Islet precursor cell (in vitro differentiated cells): ENCODE data around the gene FBP1.
"Not testable (repeated sequence)": the region's sequence is repeated elsewhere in the genome, so short reads cannot be mapped to it uniquely, and the experiment has no call there.

Experiments used
- DNase-seq: peaks from one replicate; pipeline ENCODE4 v3.0.0-alpha.2; 2018

Gene FBP1

DNA sequence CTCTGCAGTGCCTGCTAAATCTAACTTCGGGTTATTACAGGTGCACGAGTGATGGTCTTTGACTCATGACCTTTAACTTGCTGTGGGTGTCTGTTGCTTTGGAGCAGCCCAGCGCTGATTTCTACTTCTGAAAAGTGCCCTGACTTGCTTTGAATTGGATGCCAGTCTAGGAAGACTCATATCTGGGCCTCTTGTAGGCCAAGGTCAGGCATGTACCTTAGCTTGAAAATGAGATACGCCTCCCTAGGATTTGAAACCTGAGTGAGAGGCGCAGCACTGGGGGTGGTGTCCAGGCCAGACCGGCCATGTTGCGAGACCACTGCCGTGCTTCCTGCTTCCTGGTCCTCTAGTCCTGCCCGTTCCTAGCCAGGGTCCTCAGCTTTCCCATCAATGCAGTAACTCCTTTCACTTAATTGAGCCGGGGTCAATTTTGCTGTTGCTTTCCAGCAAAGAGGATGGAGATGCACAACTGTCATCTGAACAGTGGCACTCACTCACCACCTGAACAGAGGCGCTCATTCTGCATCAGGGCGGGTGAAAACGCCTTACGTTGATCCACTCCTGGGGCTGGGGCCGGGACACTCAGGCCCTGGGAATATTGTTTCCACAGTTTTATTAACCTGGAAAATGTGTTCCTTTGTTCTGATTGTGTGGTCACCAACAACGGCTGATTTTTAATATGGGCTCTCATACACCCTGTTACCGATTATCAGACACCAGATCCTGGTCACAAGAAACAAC, 70.2 kb downstream of the FBP1 start:
- DNase-seq = no peak

DNA sequence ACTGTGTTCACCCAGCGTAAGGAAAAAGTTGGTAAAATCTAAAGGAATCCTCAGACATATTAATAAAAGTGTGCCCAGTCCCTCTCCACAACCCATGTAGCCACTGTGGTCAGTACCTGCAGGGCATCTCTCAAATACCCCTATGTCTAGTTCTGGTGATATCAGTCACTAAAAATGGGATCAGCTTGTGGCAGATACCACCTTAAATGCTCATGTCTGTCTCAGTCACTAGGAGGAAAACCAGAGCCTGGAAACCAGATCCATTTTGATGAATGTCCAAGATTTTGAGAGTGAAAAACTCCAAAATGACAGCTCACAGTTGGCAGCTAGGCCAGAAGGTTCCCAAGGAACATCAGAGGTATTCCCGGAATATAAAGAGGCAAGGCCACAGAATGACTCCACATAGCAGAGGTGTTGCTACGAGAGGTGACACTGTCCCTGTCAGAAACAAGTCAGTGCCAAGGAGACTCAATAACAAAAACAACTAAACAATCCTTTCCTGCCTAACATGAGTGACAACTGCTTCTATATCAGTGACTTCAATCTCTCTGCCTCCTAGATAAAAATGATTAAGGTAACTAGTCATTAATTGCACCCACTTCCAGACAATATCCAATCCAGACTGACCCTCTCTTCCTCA, 70.9 kb downstream of the FBP1 start:
- DNase-seq = no peak

DNA sequence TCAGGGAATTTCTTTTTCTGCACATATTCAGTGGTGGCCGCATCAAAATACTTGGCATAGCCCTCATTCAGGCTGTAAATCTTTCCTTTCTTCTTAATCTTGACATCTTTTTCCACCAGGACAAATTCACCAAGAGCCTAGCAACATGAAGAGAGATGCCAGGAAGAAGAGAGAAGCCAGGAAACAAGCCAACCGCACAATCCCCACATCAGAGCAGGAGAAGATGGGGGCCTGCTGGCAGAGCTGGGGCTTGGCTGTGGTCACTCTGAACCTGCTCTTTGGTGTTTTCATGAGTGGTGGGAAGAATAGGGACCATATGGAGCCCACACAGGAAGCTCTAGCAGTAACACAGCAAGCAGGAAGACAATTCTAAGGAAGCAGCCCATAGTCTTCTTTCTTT, 72.0 kb downstream of the FBP1 start:
- no peak for DNase-seq

DNA sequence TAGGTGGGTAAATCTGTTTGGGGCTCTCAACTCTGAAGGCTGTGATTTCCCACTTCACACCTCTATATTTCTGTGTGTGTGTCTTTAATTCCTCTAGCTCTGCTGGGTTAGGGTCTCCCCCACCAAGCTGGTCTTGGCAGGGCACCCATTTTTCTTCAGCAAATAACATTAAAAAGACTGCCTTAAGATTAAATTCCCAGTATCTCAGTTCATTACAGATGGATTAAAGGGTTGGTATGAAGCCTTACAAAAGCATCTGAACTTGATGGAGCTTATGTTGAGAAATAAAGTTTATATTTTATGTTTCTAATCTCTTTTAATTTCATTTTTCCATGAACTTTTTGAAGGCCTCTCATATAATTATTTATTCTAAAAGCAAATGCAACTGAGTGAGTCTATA, 72.8 kb downstream of the FBP1 start:
- no peak for DNase-seq

DNA sequence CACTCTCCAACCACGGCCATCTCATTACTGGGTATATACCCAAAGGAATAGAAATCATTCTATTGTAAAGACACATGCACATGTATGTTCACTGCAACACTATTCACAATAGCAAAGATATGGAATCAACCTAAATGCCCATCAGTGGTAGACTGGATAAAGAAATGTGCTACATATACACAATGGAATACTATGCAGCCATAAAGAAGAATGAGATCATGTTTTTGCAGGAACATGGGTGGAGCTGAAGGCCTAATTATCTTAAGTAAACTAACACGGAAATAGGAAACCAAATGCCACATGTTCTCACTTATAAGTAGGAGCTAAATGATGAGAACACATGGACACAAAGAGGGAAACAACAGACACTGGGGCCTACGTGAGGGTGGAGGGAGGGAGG, 75.0 kb downstream of the FBP1 start:
- DNase-seq = not testable (repeated sequence)

DNA sequence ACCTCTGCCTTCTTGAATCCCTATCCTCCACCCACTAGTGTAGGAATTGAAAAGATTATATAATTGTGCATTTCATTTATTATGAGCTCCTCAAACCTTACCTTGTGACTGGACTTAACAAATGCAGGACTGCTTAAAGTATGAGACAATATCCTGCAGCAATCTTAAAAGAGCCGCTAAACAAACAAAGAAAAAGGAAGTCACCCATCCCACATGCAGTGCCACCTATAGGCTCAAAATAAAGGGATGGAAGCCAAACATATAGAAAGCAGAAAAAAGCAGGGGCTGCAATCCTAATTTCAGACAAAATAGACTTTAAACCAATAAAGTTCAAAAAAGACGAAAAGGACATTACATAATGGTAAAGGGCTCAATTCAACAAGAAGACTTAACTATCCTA, 75.8 kb downstream of the FBP1 start:
- no peak for DNase-seq

DNA sequence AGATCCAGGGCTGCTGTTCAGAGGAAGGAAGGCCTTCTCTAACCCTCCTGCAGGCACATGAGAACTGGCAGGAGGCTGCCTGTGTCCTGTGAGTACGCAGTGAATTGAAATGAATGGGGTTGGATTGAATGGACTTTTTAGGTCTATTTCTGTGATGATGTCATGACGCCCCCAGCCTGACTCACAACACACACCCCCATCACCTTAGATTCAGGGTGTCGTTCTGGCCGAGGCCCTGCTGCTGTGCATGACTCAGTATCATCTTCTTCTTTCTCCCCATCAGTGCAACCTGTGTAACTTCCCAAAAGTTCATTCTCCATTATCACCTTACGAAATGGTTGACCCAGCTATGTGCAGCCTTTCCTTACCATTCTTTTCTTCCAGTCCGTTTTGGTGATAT, 79.1 kb downstream of the FBP1 start:
- DNase-seq = no peak

DNA sequence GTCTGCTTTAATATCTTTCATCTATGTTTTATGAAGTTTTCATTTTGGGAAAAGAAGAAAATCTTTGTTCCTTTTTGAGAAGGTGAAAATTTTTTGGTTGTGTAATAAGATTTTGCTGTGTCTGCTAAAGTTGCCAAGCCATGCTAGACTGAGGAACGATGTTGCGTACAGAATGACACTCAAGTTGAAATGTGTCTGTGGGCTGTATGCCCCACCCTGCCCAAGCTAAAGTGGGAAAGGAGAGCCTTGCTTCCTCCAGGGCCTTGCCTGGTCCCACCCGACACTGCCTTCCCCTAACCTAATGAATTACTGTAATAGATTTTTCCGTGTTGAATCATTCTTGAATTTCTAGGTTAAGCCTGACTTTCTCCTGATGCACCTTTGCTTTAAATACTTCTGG, 81.9 kb downstream of the FBP1 start:
- no peak for DNase-seq

DNA sequence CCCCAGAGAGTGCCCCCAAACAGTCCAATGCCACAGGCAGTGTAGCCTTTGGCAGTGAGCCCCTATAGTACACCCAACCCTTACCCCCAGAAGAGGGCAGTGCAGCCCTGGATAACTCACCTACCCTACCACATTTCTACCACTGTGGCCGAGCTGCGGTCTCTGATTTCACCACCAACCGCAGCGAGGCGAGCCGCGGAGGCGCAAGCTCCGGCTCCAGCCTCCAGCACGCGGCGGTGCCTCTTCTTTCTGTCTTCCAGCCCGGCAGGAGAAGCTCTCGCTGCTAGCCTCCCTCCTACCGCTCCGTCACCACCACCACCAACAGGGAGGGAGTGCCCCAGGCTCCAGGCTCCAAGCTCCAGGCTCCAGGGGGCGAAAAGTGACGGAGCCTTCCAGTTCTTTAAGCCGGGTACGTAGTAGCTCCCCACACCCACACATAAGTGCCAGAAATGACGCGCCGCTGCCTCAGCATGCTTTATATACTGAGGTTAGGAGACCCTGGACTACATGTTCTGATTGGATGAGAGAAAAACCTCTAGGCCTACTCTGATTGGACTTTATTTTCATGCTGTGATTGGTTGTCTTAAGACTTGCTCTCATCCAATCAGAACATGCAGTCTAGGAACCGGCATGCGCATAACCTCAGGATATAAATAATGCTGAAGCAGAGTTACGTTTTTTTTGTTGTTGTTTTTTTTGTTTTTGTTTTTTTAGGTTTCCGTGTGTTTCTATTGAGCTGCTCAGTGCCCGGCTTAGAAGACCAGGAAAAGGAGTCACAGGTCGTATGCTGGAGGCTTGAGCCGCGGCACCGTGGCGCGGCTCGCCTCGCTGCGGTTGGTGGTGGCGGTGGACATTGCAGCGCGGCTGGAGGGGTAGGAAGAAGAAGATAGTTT, 84.6 kb downstream of the FBP1 start, which contains the start of gene PCAT7:
TSS of gene PCAT7 (plus strand) at position 645 of the 893 bp plus-strand sequence.
- DNase-seq = peak; percentile 95

DNA sequence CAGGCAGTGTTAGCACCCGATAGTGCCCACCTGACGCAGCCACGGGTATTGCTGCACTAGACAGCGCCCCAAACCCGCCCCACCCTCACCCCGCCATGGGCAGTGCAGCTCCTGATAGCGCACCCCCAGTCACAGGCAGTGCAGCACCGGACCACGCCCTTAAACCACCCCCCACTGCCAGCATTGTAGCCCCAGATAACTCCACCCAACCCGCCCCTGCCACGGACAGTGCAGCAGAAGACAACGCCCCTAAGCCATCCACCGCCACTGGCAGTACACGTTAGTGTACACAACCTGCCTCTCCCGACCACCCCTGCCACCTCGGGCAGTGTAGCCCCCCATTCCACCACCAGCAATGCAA, 85.3 kb downstream of the FBP1 start:
- DNase-seq = no peak
